GM19372 (cell line): ENCODE results near the gene GFRA1.
"Not testable (repeated sequence)": the region's sequence is repeated elsewhere in the genome, so short reads cannot be mapped to it uniquely, and the experiment has no call there.

Experiments
- ATAC-seq: cut with Tn5 transposase; IDR thresholded peaks from one replicate; pipeline ENCODE4 v1.9.1; 2021; ENCODE audit warnings: mild to moderate bottlenecking, low read depth, moderate library complexity; ENCODE audit not compliant: unreplicated experiment

The GFRA1 gene

DNA sequence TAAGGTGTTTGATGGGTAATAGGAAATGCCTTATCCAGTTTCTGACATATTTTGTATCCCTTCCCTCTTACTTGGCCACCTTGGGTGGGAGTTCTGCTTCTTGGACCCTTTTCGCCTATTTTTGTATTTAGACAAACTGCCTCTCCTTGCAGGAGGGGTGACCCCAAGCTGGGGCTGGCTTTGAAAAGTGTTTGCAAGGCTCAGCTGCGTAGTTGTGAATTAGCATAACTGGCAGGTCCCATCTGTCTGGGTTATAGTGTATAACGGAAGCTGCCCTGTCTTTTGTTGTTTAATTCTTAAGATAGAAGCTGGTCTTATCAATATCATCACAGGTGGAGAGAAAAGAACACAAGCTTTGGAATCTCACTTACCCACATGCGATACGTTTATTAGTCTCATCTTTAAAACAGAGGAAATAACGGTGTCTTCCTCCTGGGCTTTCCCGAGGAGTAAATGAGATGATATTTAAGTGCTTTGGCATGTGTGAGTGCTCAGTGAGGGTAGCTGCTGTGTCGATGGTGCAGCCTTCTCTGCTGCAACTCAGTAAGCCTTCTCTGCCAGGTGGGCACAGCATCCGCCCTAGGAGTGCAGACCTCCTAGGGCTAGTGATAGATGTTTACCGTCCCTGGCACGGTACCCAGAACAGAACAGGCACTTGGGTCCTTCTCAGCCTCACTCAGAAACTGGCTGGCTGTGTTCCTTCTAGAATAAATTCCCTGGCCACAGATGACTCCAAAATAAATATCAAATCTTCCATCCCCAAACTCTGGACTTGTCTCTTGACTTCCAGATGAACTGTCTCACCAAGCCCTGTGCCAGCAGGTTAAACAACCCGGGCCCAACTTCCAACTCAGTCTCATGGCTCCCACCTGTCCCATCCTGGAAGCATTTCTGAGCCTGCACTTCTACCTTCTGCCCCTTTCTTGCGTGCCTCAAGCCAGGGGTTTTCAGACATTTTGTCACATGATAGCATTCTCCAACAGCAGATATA lies 227.3 kb downstream of the GFRA1 start:
- no peak for ATAC-seq

DNA sequence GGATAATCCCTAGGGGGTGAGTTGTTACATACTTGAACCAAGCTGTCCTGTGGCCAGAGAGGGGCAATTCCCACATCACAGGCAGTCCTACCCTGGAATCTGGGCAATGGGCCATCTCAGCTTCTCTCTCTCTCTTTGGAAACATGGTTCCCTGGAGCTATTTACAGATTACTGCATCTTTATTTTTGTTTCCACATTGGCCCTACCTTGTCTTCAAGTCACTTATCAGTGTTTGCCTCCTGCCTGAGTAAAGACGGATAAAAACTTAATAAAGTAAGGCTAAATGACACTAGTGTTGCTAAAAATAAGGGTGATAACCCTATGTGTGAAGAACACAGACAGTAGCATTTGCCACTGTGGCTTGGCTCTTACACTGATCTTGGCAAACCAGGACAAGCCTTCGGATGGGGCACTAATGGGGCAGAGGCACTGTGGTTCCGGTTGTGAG lies 228.2 kb downstream of the GFRA1 start:
- no peak for ATAC-seq

DNA sequence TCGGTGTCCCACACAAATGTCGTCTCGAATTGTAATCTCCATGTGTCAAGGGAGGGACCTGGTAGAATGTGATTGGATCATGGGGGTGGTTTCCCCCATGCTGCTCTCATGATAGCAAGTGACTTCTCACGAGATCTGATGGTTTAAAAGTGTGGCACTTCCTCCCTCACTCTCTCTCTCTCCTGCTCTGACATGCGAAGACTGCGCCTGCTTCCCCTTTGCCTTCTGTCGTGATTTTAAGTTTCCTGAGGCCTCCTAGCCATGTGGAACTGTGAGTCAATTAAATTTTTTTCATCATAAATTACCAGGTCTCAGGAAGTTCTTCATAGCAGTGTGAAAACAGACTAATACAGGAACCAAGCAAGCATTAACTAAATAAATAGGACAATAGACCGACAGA lies 229.1 kb downstream of the GFRA1 start:
- ATAC-seq = no peak

DNA sequence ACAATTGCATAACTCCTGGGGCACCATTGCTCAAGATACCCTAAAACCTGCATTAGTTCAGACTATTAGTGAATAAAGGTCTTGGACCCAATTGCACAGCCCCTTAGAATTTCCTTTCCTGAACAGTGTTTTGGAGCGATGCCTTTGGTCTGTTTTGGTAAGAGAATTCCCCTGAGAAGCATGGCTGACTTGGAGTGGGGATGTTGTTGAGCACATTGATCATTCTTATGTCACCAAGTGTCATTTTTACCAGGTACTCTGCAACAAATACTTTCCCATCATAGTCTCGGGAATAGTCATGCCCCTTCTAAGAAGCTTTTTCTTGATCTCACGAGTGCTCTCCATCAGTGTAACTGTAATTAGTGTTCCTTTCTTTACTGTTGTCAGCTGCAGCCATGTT lies 229.7 kb downstream of the GFRA1 start:
- no peak for ATAC-seq

DNA sequence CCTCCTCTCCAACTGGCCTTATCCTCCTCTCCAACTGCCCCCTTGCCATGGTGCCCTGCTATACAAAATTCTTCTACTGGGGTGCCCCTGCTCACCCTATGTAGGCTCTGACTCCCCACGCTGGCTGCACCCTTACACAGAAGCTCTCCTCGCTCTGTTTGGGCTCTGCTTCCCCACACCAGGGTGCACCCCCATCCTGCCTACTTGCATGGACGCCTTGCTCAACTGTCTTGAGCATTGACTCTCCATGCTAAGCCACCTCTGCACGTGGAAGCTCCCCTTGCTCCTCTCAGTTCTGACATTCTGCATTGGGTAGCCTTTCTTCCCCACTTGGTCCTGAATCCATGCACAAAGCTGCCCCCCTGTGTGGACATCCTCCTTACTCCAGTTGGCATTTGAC lies 231.1 kb downstream of the GFRA1 start:
- ATAC-seq = no peak

DNA sequence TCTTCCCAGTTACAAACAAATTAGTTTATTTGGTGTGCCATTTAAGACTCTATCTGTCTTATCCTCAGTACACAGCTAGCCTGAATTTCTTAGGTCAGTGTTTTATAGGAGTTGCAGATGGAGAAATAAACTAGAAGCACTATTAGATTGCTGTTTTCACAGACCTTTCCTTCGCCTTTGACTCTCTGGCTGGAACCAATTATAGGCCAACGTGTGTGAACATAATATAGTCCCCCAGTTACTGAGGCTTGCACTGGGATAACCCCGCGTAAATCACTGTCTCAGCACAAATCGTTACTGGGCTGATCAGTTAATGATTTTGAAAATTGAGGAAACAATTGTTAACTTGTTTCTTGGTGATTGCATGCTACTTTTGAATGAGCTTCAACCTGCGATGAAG lies 233.4 kb downstream of the GFRA1 start:
- no peak for ATAC-seq

DNA sequence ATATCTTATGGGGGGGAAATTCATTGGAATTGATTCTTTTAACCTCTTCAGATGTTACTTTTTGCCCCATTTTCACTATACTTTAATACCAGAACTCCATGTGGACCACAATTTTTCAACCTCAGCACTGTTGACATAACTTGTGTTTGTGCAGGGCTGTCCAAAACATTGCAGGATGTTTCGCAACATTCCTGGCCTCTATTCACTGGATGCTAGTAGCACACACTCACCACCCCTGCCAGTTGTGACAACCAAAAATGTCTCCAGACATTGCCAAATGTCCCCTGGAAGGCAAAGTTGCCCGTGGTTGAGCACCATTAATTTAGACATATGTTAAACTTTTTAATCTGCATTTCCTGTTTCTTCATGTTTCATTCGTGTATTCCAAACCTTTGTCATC lies 234.7 kb downstream of the GFRA1 start:
- no peak for ATAC-seq

DNA sequence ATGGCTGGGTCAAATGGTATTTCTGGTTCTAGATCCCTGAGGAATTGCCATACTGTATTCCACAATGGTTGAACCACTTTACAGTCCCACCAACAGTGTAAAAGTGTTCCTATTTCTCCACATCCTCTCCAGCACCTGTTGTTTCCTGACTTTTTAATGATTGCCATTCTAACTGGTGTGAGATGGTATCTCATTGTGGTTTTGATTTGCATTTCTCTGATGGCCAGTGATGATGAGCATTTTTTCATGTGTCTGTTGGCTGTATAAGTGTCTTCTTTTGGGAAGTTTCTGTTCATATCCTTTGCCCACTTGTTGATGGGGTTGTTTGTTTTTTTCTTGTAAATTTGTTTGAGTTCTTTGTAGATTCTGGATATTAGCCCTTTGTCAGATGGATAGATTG lies 237.6 kb downstream of the GFRA1 start:
- ATAC-seq = not testable (repeated sequence)

DNA sequence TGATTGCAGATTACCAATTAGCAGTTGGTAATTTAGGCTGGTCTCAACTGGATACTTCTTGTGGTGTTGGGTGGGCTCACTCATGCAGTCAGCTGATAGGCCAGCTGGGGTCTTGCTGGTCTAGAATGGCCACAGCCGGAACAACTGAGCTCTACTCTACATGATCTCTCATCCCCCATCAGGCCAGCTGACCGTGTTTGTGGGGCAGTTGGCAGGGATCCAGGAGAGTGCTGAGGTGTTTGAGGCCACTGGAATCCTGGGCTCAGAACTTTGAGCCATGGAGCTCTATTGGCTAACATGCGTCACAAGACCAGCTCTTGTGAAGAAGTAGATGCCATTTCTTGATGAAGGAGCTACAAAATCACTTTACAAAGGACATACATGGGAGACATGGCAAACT lies 242.4 kb downstream of the GFRA1 start:
- no peak for ATAC-seq

DNA sequence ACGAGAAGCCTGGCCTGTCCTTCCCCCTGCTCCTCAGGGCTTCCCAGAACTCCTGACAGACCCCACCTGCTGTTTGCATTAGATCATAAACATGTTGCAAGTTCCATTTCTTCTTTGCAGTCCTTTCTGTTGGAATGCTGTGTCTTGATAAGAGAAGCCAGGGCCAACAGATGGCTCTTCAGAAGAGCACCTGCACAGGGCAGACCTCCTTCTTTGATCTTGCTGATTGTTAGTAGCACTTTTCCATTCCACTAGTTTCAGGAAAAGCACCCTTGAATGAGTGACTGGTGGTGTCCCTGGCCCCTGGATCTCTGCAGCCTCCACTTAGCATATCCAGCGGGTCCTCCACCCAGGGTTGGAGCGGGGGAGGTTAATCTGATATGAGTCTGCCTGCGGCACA lies 243.2 kb downstream of the GFRA1 start:
- ATAC-seq = no peak

DNA sequence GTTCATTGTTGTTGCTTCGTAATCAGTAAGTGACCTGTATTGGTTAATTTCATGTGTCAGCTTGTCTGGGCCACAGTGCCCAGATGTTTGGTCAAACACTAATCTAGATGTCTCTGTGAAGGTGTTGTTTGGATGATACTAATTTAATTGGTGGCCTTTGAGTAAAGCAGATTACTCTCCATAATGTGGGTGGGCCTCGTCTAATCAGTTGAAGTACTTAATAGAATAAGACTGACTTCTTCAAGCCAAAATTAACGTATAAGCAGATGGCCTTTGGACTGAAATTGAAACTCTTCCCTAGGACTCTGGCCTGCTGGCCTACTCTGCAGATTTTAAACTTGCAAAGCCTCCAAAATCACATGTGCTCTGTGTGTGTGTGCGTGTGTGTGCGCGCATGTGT lies 245.7 kb downstream of the GFRA1 start:
- no peak for ATAC-seq

DNA sequence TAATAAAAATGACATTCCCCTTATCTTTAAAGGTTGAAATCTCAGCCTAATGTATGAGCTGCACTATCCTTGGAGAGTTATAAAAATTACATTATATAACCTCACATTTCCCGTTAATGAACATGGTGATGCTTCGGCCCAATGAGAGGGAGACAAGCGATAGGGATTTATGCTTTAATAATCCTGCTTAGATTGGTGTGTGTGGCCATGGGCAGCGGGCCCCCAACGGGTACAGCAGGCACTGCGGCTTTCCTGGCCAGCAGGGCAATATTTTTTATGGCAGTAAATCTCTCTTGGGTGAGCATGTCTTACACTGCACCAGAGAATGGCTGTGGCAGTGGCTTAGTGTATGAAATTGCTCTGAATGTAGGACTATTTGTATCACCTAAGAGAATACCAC lies 246.3 kb downstream of the GFRA1 start:
- no peak for ATAC-seq

DNA sequence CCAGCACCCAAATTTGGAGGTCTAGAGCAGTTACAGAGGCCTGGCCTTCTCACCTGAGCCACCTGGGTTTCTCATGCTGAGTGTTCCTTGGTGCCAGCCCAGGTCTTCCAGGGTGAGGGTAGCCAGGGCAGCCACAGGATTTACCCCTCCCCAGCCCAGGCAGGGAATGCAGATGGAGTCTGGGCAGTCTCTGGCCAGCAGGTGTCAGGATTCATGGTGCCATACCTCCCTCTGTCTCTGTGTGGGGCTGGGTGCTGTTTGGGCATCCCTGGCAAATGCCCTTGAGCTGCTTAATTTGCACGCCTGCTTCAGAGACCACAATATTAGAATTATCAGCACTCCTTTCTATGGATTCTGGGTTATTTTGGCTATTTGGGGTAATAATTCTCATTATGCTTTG lies 246.7 kb downstream of the GFRA1 start:
- ATAC-seq = no peak

DNA sequence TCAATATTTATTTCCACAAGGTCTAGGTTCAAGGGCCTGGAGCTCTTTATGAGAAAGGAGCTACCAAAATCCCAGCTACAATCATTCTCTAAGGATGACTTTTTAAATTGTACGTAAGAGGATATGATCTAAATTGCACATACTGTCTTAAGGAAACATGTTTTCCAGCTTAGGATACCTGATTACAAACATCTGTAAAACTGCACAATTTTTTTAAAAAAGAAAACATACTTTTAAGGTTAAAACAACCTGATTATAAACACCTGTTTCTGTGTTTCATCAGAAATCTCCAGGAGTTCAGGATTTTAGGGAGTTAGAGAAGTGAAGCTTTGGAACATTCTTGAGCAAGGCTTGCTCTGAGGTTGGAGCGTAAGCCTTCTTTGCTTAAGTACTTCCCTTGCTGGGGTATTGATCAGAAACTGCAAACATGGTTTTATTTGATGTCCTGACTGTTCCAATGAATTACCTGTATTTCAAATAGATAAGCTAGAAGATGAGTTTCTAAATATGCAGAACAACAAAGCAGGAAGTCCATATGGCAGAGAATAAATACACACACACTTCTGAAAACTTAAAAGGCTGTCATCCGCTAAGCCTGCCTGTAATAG lies 248.6 kb downstream of the GFRA1 start:
- no peak for ATAC-seq

DNA sequence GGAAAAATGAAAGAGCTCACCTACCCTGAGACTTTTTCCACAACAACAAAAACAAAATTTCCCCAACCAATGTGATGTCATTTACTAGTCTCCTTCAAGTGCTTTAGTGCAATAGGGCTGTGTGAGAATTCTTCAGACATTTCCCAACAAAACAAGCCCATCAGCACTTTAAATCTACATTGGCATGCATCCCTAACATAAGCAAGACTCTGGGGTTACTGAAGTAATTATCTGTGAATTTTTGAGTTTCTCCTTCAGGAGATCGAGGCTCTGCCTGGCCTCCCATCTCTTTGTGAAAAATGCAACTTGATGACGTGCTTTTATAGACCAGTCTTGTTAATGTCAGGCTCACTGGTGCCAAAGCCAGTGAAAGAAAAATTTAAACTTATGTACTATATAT lies 255.6 kb downstream of the GFRA1 start:
- ATAC-seq = no peak

DNA sequence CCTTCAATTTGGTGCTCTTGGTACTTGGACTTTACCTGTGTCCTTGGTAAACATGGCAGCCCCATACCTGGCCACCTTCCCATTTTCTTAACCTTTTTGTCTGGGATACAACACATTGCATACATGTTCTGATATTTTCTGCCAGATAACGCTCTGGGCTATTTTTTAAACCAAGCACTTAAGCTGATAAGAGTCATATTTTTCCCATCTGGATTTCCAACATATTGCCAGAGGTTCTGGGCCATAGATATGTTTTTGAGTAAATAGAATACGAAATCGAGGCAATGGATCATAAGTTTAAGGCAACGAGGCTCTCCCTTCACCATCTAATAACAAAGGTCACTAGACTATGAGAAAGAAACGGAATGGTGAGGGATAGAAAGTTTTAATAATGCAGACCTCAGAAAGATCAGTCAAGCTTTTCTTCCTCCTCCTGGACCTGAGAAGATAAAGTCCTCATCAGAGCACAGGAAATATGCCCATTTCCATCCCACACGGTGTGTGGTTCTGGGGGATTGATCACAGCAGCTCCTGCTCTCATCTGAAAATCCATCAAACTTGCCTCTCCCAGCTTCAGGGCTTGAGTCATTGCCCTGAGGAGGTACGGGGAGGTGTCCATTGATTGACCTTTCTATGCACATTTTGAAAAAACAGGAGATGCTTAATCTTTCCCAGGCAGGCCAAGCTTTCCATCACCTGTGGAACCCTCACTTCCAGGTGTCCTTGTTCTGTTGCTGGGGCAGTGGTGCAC lies 257.2 kb downstream of the GFRA1 start:
- no peak for ATAC-seq

DNA sequence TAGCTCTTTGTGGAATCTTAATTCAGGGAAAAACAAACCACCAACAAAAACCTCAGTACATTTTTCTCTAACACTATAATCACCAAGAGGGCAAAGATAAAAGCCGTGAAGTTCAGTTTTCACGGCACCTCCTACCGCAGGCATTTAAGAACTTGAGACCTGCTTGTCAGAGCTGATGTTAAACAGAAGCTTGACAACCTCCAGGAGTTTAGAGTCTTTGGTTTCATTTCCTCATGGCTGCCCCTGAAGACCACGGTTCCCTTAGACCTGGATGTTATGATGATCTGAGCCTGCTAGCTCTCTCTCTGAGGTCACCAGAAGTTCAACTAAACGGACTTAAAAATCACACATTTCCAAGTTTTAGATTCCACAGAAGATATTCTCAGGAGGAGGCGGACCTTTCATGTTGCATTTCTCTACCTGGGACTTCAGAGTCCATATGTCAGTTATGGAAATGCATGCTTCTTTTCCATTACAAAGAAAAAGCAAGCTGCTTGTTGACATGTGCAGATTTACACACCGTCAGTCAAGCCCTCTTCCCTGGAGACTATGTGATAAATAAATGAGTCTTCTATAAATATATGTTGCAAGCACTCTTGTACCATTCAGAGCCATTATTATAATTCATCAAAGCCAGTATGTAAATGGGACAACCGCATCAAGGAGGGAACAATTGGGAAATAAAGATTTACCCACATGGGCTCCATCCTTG lies 258.0 kb downstream of the GFRA1 start:
- no peak for ATAC-seq

DNA sequence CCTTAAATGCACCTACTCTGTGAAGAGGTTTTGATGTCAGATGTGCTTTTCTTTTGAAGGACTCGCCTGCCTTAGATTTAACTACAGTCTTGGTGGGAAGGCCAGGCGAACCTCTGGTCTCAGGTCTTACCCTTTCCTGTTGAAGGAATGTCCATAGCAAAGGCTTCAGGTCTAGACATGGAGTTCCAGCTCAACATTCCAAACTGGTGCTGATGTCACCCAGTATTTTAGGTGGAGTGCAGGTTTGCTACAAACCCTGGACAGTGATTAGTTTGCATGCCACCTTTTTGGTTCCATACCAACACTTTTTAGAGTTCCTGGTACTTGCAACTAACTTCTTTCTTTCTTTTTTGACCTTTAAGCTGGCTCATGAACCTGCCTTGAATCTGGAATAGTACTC lies 258.7 kb downstream of the GFRA1 start:
- ATAC-seq = no peak

DNA sequence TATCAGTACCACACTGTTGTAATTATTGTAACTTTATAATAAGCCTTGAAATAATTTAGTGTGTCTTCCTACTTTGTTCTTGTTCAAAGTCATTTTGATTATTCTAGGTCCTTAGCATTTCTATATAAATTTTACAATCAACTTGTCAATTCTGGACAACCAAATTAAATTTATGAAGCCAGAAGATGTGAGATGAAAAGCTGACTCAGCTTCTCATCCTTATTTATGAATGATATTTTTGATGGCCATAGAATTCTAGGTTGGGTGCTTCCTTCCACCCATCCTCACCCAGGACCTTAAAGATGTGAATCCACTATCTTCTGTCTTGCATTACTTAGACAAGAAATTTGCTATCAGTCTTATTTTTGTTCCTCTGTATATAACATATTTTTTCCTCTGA lies 261.1 kb downstream of the GFRA1 start:
- no peak for ATAC-seq

DNA sequence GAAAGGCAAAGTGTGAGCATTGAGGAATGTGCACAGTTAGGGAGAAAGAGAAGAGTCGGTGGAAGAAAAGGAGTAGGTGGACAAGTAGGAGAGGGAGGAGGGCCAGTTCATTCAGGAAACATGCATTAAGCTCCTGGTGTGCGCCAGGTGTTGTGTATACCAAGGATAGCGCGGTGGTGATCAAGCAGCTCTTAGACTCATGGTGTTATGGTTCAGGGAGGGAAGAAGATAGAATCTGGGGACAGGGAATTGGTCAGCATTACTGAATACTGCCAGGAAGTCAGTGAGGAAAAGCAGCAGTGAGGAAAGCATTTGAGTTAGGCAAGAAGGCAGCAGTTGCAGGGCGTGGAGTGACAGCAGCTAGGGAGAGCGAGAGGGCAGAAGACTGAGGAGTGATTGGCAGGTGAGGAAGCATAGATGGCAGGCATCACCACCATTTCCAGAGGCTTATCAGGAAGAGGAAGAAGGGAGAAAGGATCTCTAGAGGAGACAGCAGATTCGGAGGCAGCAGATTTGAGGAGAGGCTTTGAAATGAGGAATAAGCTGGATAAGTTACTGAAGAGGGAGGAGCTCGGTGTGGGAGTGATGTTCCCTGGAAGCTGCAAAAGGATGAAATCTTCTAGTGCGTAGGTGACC lies 265.6 kb downstream of the GFRA1 start:
- no peak for ATAC-seq
